ENCODE measurements around the gene SLC47A2.

Gene SLC47A2

GRCh38 chr17:19642373-19642893, 74.0 kb downstream of the SLC47A2 start:
- DNase-seq, result no peak

- DNase-seq, result no peak
These were observed 74.6 kb downstream of the SLC47A2 start for GRCh38 chr17:19641687-19642372.

- DNase-seq, result no peak
These were observed 84.5 kb downstream of the SLC47A2 start for GRCh38 chr17:19631905-19632304.

GRCh38 chr17:19630661-19631060, 85.7 kb downstream of the SLC47A2 start:
- DNase-seq, result no peak

GRCh38 chr17:19630035-19630434, 86.3 kb downstream of the SLC47A2 start:
- DNase-seq, result no peak

- DNase-seq, result no peak
These were observed 86.9 kb downstream of the SLC47A2 start for GRCh38 chr17:19629449-19629848.

Data from NCI-H510A (cell line).